GM12801 (cell line): ENCODE results near the gene CDC42BPG.

Experiments used
- CTCF ChIP-seq: IDR thresholded peaks from one replicate; pipeline ENCODE4 v1.5.1; 2011; ENCODE audit warnings: control low read depth; ENCODE audit not compliant: insufficient read length; ENCODE audit errors: extremely low read depth

CDC42BPG gene

GRCh38 chr11:64877390-64878222, 33.2 kb upstream of the CDC42BPG start:
- TF ChIP-seq CTCF: no peak

GRCh38 chr11:64876835-64877341, 32.4 kb upstream of the CDC42BPG start:
- no peak for TF ChIP-seq CTCF

- TF ChIP-seq CTCF: no peak
These were observed 31.8 kb upstream of the CDC42BPG start for GRCh38 chr11:64876229-64876750.

- no peak for TF ChIP-seq CTCF
These were observed 31.1 kb upstream of the CDC42BPG start for GRCh38 chr11:64875369-64876228.

GRCh38 chr11:64874308-64875240, 30.1 kb upstream of the CDC42BPG start:
- no peak for TF ChIP-seq CTCF

- TF ChIP-seq CTCF: no peak
These were observed 28.5 kb upstream of the CDC42BPG start for GRCh38 chr11:64872790-64873488.
